ENCODE data around the gene LCA5L. TPM values are rescaled to one million over a fixed set of nuclear protein-coding genes. Genes with fewer than 3 reads are reported as not detected.

The LCA5L gene
- total RNA-seq, 4 donors from 2014 or later, result 2.3 to 7.9 (median 4.9) TPM

DNA sequence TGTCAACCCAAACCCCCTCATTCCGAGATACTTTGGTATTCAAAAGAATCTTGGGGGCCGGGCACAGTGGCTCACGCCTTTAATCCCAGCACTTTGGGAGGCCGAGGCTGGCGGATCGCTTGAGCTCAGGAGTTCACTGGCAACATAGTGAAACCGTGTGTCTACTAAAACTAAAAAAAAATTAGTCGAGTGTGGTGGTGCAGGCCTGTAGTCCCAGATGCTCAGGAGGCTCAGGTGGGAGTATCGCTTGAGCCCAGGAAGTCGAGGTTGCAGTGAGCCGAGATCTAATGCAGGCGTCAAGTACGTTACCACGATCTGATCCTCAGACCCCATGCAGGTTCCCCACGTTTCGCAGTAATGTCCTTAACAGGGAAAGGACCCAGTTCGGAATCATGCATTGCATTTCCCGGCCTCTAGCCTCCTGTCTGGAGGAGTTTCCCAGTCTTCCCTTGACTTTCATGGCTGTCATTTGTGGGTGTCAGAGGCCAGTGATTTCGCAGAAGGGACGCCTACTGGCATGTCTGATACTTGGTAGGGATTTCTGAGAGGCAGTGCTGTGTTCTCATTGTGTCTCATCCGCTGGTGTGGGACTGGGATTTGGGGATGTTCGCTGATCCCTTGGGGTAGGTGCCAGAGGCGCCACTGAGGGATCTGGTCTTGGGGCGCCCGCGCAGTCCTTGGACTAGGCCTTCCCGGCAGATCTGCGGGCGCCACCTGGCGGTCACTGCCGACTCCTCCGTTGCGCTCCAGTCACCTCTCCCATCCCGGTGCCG is 57.4 kb downstream of the LCA5L start:
- peak; percentile 63 to 70 for ATAC-seq
- H3K4me1 ChIP-seq, result peaks cover 14 to 26% of the 10 kb centered on the region in 2 donors
- intact Hi-C loops (cut with DNase I; ENCODE audit: low total_unique reads), result loop anchor here (1.0 to 5.0 kb wide), 3 partner anchors 39 to 206 kb away; partner anchors contain the start of genes BRWD1, HMGN1 and PSMG1

DNA sequence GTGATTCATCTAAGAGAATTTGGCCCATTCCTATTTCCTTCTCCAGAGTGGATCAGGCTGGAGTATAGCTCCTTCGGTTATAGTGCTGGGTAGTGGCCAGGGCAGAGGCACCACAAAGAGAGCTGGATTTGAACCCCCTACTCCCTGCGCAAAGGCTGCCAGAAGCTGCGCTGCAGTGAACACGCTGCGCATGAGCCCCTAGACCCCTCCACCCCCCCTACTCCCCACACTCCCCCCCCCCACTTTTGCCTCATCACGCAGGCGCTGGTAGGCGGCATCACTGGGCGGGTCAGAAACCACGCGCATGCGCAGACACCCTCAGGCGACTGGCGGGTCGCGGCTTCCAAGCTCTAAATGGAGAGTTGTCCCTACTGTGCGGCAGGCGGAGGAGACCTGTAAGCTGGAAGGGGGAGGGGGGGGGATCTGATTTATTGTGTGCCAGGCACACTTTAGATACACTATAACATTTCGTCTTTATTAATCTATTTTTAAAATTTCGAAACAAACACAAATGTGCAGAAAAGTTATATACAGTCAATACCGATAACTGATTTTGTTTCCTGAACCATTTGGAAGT is 58.0 kb downstream of the LCA5L start:
- Histone ChIP-seq H3K4me1 (peaks cover 14 to 26% of the 10 kb centered on the region in 2 donors), H3K9me3 (no peaks in the 10 kb centered on the region), H3K27ac (peak overlapping the region; percentile 79 to 86 (median 83)), H3K36me3 (peaks cover 0 to 11% of the 10 kb centered on the region in 2 donors), H3K4me3 (peak overlapping the region; percentile 50 to 69 (median 61)), H3K27me3 (no peaks in the 10 kb centered on the region)
- intact Hi-C loops (cut with DNase I; ENCODE audit: low total_unique reads) (loop anchor here (1.0 to 5.0 kb wide), 3 partner anchors 38 to 205 kb away; partner anchors contain the start of genes BRWD1, HMGN1 and PSMG1), in situ Hi-C loops (cut with MboI; ENCODE audit: low sequenced_read_pairs in 4 of 4) (loop anchor here (5.0 to 25.0 kb wide), 5 partner anchors 35 to 200 kb away; partner anchors contain the start of genes BRWD1 (in 2 of the 4) and PSMG1 (in 2 of the 4))
- DNase-seq (peak; percentile 78 to 89), ATAC-seq (peak; percentile 72 to 77)
- TF ChIP-seq, protein P1, sequence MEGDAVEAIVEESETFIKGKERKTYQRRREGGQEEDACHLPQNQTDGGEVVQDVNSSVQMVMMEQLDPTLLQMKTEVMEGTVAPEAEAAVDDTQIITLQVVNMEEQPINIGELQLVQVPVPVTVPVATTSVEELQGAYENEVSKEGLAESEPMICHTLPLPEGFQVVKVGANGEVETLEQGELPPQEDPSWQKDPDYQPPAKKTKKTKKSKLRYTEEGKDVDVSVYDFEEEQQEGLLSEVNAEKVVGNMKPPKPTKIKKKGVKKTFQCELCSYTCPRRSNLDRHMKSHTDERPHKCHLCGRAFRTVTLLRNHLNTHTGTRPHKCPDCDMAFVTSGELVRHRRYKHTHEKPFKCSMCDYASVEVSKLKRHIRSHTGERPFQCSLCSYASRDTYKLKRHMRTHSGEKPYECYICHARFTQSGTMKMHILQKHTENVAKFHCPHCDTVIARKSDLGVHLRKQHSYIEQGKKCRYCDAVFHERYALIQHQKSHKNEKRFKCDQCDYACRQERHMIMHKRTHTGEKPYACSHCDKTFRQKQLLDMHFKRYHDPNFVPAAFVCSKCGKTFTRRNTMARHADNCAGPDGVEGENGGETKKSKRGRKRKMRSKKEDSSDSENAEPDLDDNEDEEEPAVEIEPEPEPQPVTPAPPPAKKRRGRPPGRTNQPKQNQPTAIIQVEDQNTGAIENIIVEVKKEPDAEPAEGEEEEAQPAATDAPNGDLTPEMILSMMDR (IDR thresholded peaks at IDR 0.05 in 4 of 5, conservative IDR thresholded peaks at IDR 0.05 in 1 of 5), result no peak
- TF ChIP-seq POLR2A (IDR thresholded peaks at IDR 0.05), result no peak

More for the DNA sequence above, 57.4 kb downstream of the LCA5L start:
- DNase-seq, result peak; percentile 74 to 85
- in situ Hi-C loops (cut with MboI; ENCODE audit: low sequenced_read_pairs in 4 of 4), result loop anchor here (5.0 to 25.0 kb wide), 5 partner anchors 36 to 201 kb away; partner anchors contain the start of genes BRWD1 (in 2 of the 4) and PSMG1 (in 2 of the 4)
- Histone ChIP-seq H3K27ac (peak overlapping the region; percentile 79 to 86 (median 83)), H3K27me3 (no peaks in the 10 kb centered on the region), H3K36me3 (peaks cover 0 to 18% of the 10 kb centered on the region in 2 donors), H3K4me3 (peak overlapping the region; percentile 50 to 69 (median 61)), H3K9me3 (no peaks in the 10 kb centered on the region)
- TF ChIP-seq, protein P1 (IDR thresholded peaks at IDR 0.05 in 4 of 5, conservative IDR thresholded peaks at IDR 0.05 in 1 of 5), result peak; percentile 73 to 97 (median 91)
- no peak for TF ChIP-seq POLR2A (IDR thresholded peaks at IDR 0.05)

GRCh38 chr21:39386899-39387298 is 58.7 kb downstream of the LCA5L start:
- H3K4me1 ChIP-seq, result peaks cover 14 to 26% of the 10 kb centered on the region in 2 donors
- peak overlapping the region in 1 of 4 donors; percentile 64 for H3K4me3 ChIP-seq
- ATAC-seq (no peak), DNase-seq (no peak)
- no peaks in the 10 kb centered on the region for H3K27me3 ChIP-seq
- intact Hi-C loops (cut with DNase I; ENCODE audit: low total_unique reads) (loop anchor here (5.0 kb wide), 1 partner anchor 205 kb away; the partner anchor contains the start of gene PSMG1), in situ Hi-C loops (cut with MboI; ENCODE audit: low sequenced_read_pairs in 4 of 4) (loop anchor here (5.0 to 25.0 kb wide), 5 partner anchors 35 to 200 kb away; partner anchors contain the start of genes BRWD1 (in 2 of the 4) and PSMG1 (in 2 of the 4))
- H3K9me3 ChIP-seq, result no peaks in the 10 kb centered on the region
- TF ChIP-seq, protein P1 (IDR thresholded peaks at IDR 0.05 in 4 of 5, conservative IDR thresholded peaks at IDR 0.05 in 1 of 5), result no peak
- peak overlapping the region; percentile 79 to 86 (median 83) for H3K27ac ChIP-seq
- peaks cover 0 to 5% of the 10 kb centered on the region in 2 donors for H3K36me3 ChIP-seq

DNA sequence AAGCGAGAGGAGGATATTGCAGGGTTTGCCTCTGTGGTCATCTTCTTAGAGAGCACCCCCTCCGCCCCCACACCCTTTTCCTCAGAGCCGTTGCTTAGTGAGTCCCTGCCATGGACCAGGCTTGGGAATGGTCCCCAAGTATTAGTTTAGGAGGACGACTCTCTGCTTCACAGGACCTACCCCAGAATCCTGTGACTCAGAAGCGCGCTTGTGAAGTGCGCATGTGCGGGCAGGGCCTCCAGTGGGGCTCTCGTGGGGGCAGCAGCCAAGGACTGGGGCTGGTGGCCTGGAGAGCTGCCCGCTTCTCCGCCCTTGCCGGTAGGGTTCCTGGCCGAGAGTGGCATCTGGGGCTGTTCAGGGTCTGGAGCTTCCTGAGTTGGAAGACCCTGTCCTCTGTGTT is 59.4 kb downstream of the LCA5L start:
- TF ChIP-seq, protein P1 (IDR thresholded peaks at IDR 0.05 in 4 of 5, conservative IDR thresholded peaks at IDR 0.05 in 1 of 5), result no peak
- TF ChIP-seq POLR2A (IDR thresholded peaks at IDR 0.05), result no peak
- H3K4me1 ChIP-seq, result peaks cover 19 to 29% of the 10 kb centered on the region in 2 donors
- in situ Hi-C loops (cut with MboI; ENCODE audit: low sequenced_read_pairs in 4 of 4) (loop anchor here (5.0 to 25.0 kb wide), 5 partner anchors 34 to 199 kb away; partner anchors contain the start of genes BRWD1 (in 2 of the 4) and PSMG1 (in 2 of the 4)), intact Hi-C loops (cut with DNase I; ENCODE audit: low total_unique reads) (loop anchor here (5.0 kb wide), 1 partner anchor 204 kb away; the partner anchor contains the start of gene PSMG1)
- H3K36me3 ChIP-seq, result no peaks in the 10 kb centered on the region
- no peaks in the 10 kb centered on the region for H3K27me3 ChIP-seq
- H3K9me3 ChIP-seq, result no peaks in the 10 kb centered on the region
- peak in 1 of 2 donors; percentile 22 for ATAC-seq
- peak overlapping the region; percentile 35 to 53 (median 44) for H3K4me3 ChIP-seq
- DNase-seq, result peak in 1 of 2 donors; percentile 50
- peak overlapping the region; percentile 79 to 86 (median 83) for H3K27ac ChIP-seq

Measured in gastrocnemius medialis (tissue), 4 donors.